Measurements from ENCODE around the gene FBXO27.
"Not testable (repeated sequence)": the region's sequence is repeated elsewhere in the genome, so short reads cannot be mapped to it uniquely, and the experiment has no call there.

The FBXO27 gene

DNA sequence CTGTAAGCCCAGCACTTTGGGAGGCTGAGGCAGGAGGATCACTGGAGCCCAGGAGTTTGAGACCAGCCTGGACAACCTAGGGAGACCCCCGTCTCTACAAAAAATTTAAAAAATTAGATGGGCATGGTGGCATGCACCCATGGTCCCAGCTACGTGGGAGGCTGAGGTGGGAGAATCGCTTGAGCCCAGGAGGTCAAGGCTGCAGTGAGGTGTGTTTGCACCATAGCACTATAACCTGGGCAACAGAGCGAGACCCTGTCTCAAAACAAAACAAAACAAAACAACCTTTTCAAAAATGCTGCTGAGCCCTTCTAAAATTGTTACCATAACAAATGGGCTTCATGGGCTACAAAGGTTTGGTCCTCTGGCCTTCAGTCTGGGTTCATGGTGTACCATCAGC, 43.7 kb downstream of the FBXO27 start:
- not testable (repeated sequence) for DNase-seq (ENCODE audit: low spot score)

- DNase-seq (ENCODE audit: low spot score), result not testable (repeated sequence)
Observed at GRCh38 chr19:38987745-38988144, 44.6 kb downstream of the FBXO27 start.

DNA sequence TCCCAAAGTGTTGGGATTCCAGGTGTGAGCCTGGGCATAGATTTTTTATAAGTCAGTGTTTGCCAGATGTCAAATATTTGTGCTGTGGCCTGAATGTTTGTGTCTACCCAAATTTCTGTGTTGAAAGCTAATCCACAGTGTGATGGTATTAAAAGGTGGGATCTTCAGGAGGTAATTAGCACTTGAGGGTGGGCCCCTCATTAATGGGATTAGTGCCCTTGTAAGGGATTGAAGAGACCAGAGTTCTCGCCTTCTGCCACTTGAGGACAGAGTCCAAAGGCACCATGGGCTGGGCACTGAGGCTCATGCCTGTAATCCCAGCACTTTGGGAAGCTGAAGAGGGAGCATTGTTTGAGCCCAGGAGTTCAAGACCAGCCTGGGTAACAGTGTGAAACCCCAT, 47.1 kb downstream of the FBXO27 start:
- DNase-seq (ENCODE audit: low spot score), result no peak

GRCh38 chr19:38980583-38981374, 51.6 kb downstream of the FBXO27 start:
- DNase-seq (ENCODE audit: low spot score), result no peak

DNA sequence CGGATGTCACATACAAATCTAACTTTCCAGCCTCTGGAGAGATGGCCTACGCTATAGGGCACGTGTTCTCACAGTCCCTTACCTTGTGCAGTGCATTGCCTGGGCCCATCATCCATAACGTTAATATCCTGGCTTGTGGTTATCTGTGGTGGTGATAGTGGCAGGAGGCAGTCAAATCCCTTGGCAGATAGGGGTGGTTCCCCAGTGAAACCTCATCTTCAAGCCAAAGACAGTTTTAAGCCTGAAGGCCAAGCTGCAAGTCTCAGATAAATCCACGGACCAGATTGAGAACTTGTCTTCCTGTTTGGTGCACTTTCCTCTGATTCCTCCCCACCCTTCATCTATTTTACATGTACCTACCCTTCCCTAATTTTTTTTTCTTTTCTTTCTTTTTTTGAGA, 52.5 kb downstream of the FBXO27 start:
- no peak for DNase-seq (ENCODE audit: low spot score)

GRCh38 chr19:38978326-38978689, 54.0 kb downstream of the FBXO27 start:
- no peak for DNase-seq (ENCODE audit: low spot score)

GRCh38 chr19:38977445-38978325, 54.7 kb downstream of the FBXO27 start:
- DNase-seq (ENCODE audit: low spot score), result no peak

GRCh38 chr19:38975861-38976271, 56.5 kb downstream of the FBXO27 start:
- no peak for DNase-seq (ENCODE audit: low spot score)

DNA sequence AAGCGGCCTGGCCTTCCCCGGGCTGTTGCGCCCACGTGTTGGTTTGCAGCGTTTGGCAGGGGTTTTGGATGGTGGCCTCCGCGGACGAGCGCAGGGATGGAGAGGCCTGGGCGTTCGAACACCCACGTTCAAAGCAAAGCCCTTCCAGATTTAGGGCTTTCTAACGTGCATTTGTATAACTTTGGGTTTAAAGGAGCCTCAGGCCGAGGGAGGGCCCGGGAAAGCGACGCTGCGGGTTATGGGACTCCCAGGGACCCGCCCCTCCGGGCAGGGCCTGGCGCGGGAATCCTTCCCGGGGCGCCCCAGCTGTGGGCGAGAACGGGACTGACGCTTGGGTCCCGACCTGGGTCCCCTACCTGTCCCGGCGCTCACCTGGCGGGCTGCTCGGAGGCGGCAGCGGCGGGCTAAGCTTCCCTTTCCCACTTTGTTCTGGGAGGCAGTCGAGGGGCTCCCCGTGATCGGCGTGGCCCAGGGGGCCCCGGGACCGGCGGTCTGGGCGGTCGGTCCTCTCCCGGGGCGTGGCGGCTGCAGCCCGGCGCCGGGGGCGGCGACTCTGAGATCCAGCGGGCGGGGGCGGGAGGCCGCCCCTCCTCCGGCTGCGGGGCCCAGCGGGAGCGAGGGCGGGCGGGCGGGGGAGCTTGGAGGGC, 57.0 kb downstream of the FBXO27 start, which contains the start of gene FBXO17:
Gene FBXO17 (minus strand): TSS at position 529 of the 647 bp plus-strand sequence. CDS start 25,423 bp downstream, outside the sequence.
- DNase-seq (ENCODE audit: low spot score), result peak; percentile 83

DNA sequence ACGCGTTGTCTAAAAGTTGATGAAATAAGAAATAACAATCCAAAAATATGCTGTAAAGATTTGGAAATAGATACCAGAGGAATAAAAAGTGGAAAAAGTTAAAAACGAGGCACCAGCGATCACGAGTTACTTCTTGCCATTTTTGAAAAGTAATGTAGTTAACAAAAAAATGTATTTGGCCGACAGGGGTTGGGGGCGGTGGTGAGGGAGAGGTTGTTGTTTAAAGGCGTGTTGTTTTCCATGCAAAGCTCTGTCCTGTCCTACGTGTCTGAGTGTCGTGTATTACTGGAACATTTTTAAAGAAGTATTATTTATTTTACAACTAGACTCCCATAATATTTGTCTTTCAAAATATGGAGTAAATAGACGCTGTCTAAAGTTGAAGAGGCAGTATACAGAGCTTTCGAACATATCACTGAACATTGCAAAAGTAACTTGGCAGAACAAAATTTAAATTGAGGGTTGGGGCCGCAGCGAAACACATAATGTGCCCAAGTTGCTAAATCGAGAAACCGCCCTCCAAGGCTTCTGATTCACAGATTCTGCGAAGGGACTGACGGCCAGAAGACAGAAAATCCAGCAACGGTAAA, 57.6 kb downstream of the FBXO27 start:
- DNase-seq (ENCODE audit: low spot score), result no peak

All from left forelimb (tissue), 1 donor.